ENCODE data around the gene NPTX2.
"Not testable (repeated sequence)": the region's sequence is repeated elsewhere in the genome, so short reads cannot be mapped to it uniquely, and the experiment has no call there.

Gene NPTX2, protein sequence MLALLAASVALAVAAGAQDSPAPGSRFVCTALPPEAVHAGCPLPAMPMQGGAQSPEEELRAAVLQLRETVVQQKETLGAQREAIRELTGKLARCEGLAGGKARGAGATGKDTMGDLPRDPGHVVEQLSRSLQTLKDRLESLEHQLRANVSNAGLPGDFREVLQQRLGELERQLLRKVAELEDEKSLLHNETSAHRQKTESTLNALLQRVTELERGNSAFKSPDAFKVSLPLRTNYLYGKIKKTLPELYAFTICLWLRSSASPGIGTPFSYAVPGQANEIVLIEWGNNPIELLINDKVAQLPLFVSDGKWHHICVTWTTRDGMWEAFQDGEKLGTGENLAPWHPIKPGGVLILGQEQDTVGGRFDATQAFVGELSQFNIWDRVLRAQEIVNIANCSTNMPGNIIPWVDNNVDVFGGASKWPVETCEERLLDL

DNA sequence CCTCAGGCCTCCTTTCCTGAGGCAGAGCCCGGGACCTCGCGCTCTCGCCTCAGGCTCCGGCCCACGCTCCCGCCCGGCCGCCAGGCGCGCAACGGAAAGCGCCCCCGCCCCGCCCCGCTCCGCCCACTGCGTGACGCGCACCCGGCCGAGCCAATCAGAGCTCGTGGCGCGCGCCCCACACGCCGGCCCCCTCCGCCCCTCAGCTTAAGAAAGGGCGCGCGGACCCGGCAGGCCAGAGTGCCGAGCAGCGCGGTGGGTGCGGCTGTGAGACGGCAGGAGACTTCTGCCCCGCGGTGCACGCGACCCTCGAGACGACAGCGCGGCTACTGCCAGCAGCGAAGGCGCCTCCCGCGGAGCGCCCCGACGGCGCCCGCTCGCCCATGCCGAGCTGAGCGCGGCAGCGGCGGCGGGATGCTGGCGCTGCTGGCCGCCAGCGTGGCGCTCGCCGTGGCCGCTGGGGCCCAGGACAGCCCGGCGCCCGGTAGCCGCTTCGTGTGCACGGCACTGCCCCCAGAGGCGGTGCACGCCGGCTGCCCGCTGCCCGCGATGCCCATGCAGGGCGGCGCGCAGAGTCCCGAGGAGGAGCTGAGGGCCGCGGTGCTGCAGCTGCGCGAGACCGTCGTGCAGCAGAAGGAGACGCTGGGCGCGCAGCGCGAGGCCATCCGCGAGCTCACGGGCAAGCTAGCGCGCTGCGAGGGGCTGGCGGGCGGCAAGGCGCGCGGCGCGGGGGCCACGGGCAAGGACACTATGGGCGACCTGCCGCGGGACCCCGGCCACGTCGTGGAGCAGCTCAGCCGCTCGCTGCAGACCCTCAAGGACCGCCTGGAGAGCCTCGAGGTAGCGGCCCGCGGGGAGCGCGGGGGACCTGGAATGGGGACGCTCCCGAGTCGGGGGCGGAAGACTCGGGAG, at the start of gene NPTX2:
Gene NPTX2, plus strand, starts transcription at position 235 of the 909 bp plus-strand sequence. Its CDS starts 177 bp downstream, at position 412.
- DNase-seq (ENCODE audit: low read depth in 2 of 2): peak in 1 of 2 donors; percentile 12

GRCh38 chr7:98567991-98568390, 49.1 kb upstream of the NPTX2 start:
- DNase-seq (ENCODE audit: low read depth in 2 of 2): no peak

DNA sequence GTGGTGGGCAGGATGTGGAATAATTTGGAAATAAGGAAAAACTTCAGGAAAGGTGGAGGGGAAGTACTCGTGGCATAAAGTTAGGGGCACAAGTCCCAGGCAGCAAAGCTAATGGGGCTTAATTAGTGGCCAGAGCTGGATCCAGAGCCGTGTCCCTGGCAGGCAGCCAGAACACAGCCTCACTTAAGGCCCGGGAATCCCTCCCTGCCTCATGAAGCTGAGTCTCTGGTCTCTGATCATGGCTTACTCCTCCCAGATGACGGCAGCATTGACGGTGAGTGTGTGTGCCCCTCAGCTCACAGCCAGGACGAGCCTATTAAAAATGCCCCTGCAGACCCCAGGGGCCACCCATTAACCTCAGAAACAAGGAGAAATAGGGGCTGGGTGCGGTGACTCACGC, 48.2 kb upstream of the NPTX2 start:
- DNase-seq (ENCODE audit: low read depth in 2 of 2): no peak

DNA sequence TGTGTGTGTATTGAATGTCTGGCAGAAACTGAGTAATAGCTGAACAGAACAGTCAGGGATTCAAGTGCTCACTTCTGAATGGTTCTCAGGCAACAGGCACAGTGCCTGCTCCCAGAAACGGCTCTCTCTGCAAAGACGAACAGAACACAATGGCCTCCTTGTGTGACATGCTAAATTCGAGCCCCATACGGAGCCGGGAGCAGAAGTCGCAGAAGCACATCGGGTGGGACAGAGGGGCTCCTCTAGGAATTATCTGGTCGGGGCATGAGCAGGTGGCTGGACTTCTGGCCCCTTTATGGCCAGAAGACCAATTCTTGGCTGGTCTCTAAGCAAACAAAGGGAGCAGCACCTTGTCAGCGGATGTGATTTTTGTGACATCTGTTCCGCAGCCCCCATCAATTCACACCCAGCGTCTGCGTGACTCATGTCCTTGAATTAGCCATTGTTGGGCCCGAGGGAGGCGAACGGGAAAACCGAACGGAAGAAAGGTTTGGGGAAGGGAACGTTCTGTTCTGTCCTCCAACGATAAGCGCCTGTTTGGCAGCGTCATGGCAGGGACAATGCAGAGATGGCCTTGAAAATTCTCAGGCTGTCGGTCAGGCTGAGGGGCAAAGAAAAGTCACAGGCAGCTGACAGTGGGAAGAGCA, 47.3 kb upstream of the NPTX2 start:
- DNase-seq (ENCODE audit: low read depth in 2 of 2): no peak

DNA sequence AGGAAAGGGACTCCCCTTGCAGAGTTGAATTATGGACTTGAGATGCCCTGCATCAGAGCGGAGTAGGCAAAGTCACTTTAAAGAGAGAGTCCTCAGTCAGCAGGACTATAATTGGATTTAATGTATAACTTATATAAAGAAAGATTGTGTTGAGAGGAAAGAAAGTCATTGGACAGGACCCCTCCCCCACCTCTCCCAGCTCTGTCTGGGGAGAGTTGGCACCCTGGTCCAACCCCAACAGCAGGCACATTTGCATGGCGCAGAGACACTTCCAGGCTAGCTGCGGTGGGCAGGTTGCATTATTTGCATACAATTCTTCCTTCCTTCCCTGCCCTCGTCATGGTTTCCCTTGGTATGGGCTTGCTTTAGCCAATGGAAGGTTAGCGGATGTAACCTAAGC, 46.1 kb upstream of the NPTX2 start:
- no peak for DNase-seq (ENCODE audit: low read depth in 2 of 2)

GRCh38 chr7:98571986-98572385, 45.1 kb upstream of the NPTX2 start:
- DNase-seq (ENCODE audit: low read depth in 2 of 2): no peak

DNA sequence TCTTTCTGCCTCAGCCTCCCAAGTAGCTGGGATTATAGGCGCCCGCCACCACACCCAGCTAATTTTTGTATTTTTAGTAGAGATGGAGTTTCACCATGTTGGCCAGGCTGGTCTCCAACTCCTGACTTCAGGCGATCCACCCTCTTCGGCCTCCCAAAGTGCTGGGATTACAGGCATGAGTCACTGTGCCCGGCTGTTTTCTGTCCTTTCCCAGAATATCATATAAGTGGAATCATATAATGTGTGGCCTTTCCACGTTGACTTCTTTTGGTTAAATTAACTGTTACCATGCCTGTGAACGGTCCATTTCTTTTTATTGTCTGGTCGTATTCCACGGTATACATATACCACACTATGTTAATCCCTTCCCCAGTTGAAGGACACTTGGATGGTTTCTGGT, 44.4 kb upstream of the NPTX2 start:
- not testable (repeated sequence) for DNase-seq (ENCODE audit: low read depth in 2 of 2)

GRCh38 chr7:98573816-98574215, 43.3 kb upstream of the NPTX2 start:
- DNase-seq (ENCODE audit: low read depth in 2 of 2): no peak

DNA sequence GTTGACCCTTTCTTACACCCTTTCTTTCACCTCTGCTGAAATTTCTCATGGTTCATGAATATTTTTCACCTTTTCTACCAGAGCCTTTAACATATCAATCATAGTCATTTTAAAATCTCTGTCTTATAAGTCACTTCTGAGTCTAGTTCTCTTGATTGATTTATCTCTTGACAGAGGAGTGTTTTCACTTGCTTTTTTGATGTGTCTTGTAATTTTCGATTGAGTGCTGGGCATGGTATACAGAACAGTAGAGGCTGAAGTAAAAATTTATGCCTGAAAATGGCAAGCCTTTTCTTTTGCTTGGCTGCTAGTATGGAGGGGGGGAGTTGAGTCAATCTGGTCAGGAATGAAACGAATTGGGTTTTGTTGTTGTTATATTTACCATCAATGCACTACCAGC, 41.2 kb upstream of the NPTX2 start:
- no peak for DNase-seq (ENCODE audit: low read depth in 2 of 2)

DNA sequence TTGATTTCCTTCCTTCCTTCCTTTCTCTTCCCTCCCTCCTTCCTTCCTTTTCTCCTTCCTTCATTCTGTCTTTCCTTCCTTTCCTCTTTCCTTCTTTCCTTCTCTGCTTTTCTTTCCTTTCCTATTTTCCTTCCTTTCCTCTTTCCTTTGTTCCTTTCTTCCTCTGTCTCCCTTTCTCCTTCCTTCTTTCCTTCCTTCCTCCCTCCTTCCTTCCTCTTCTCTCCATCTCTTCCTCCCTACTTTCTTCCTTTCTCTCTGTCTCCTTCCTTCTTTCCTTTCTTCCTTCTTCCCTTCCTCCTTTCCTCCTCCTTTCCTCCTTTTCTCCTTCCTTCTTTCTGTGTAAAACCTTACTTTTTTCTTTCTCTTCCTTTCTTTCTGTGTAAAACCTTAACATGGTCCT, 32.3 kb upstream of the NPTX2 start:
- no peak for DNase-seq (ENCODE audit: low read depth in 2 of 2)

- DNase-seq (ENCODE audit: low read depth in 2 of 2): no peak
Measured at GRCh38 chr7:98591926-98592325, 25.2 kb upstream of the NPTX2 start.

DNA sequence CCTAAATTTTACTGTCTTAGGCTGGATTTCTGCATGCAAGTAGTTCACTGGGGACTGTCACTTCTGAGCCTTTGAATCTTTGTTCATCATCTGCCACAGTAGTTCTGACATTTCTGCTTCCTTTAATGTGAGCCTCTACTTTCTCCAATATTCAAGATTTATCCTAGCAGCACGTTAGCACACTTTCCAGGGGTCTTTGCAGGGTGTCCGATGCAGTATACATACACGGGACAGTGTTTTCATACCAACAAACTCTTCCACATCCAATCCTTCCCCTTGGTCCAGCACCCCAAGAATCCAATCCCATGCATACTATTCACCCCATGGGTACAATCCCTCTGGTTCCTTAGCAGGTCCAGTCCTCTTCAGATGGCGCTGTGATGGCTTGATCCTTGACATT, 22.7 kb upstream of the NPTX2 start:
- DNase-seq (ENCODE audit: low read depth in 2 of 2): no peak

- DNase-seq (ENCODE audit: low read depth in 2 of 2): no peak
Measured at GRCh38 chr7:98594787-98595186, 22.3 kb upstream of the NPTX2 start.

- no peak for DNase-seq (ENCODE audit: low read depth in 2 of 2)
Measured at GRCh38 chr7:98598846-98599615, 18.1 kb upstream of the NPTX2 start.

- DNase-seq (ENCODE audit: low read depth in 2 of 2): no peak
Measured at GRCh38 chr7:98599886-98600285, 17.2 kb upstream of the NPTX2 start.

GRCh38 chr7:98602755-98603398, 14.2 kb upstream of the NPTX2 start:
- DNase-seq (ENCODE audit: low read depth in 2 of 2): no peak

DNA sequence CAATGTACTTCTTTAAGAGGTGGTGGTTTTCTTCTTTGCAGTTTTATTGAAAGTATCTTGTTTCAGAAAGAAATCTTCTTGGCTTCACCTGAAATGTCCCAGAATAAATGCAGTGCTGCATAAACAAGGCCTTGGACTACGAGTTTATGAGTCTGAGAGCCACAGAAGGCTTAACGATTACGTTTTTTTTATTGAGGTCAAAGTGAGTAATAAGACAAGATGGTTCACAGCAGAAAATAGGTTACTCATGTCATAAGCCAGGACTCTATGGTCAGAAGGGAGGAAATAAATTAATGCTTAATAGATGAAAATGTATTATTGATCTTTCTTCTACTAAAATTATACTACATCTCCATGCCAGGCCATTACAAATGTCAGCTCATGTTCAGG, 13.7 kb upstream of the NPTX2 start:
- no peak for DNase-seq (ENCODE audit: low read depth in 2 of 2)

DNA sequence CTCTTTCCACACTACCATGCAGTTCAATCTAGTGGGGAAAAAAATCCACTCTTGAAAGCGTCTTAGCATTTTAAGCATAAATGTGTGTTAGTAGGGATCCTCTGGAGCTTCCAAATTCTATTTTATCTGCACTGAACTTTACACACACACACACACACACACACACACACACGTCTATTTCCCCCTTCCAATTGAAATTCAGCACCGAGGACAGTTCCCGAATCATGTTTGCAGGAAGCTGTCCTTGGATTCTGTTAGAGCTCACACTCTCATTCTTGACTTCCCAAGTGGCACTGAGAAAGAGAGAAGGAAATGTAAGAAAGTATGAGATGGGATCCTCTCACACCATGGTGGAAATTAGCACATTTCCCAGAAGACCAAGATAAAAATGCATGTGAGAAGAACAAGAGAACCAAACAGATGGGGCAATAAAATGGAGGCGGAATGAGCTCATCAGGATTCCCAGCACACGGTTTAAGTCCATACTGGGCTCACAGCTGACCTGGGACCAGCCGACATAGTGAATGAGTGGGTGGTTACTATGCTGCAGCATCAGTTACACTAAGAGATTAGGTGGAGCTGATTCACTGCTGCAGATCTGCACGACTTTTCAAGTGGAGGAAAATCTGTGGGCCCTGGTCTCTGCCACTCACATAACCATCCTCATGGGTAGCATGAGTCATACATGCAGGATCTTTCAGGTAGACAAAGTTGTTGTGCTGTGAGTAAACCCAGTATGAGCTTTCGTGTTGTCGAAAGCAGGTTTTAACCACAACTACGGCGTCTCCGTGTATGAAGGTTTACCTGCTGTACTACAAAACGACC, 3.3 kb upstream of the NPTX2 start:
- no peak for DNase-seq (ENCODE audit: low read depth in 2 of 2)

- no peak for DNase-seq (ENCODE audit: low read depth in 2 of 2)
Measured at GRCh38 chr7:98616381-98617050, 569 bp upstream of the NPTX2 start.
